ENCODE results near the gene GFRA1.

DNA sequence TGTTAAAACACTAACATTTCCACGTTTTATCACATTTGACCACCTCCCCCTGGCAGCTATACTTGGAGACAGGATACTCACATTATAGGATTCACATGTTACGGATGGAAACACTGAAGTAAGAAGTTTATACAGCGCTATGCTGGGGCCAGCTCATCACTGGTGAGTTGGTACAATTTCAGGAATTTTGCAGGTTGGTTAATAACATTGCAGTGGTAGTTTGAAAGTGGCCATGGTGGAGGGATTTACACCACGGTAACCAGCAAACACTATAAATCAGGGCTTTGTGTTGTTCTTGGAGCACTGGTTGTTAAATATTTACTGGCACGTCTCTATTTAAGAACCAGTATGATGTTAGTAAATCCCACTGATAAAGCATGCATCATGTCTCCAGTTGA lies 174.0 kb downstream of the GFRA1 start:
- TF ChIP-seq POLR2A (IDR thresholded peaks at IDR 0.05) (no peak), POLR2AphosphoS5 (IDR thresholded peaks at IDR 0.05) (no peak)
- TF ChIP-seq, protein P1, sequence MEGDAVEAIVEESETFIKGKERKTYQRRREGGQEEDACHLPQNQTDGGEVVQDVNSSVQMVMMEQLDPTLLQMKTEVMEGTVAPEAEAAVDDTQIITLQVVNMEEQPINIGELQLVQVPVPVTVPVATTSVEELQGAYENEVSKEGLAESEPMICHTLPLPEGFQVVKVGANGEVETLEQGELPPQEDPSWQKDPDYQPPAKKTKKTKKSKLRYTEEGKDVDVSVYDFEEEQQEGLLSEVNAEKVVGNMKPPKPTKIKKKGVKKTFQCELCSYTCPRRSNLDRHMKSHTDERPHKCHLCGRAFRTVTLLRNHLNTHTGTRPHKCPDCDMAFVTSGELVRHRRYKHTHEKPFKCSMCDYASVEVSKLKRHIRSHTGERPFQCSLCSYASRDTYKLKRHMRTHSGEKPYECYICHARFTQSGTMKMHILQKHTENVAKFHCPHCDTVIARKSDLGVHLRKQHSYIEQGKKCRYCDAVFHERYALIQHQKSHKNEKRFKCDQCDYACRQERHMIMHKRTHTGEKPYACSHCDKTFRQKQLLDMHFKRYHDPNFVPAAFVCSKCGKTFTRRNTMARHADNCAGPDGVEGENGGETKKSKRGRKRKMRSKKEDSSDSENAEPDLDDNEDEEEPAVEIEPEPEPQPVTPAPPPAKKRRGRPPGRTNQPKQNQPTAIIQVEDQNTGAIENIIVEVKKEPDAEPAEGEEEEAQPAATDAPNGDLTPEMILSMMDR (IDR thresholded peaks at IDR 0.05) = no peak
